GM23338 (cell line): ENCODE measurements around the gene TIMM21. TPM values are rescaled to one million over a fixed set of nuclear protein-coding genes. Genes with fewer than 3 reads are reported as not detected.

Experiments
- ATAC-seq: fragments of 200-7000 bp; cut with Tn5 transposase; 3 replicates; pipeline ENCODE4 v1.9.1; 2020
- DNase-seq: peaks from one replicate; pipeline ENCODE4 v3.0.0-alpha.2; 2015; ENCODE audit warnings: low spot score
- H2AFZ ChIP-seq: fragments of 200-600 bp; sonication (generic); 2 replicates; pipeline ENCODE4 v1.8.0; 2016; ENCODE audit warnings: antibody characterized with exemption, mild to moderate bottlenecking, moderate library complexity
- H3F3A ChIP-seq: fragments of 200-600 bp; sonication (generic); replicated peaks from 2 replicates; pipeline ENCODE4 v1.8.0; 2017; ENCODE audit warnings: antibody characterized with exemption, mixed run types, low read depth
- H3K27ac ChIP-seq: fragments of 200-600 bp; sonication (generic); 2 replicates; pipeline ENCODE4 v1.6.1; 2016; ENCODE audit warnings: low read depth
- H3K27me3 ChIP-seq: fragments of 200-600 bp; sonication (generic); 2 replicates; pipeline ENCODE4 v1.8.0; 2016; ENCODE audit warnings: mild to moderate bottlenecking, mixed run types, moderate library complexity; ENCODE audit not compliant: insufficient read depth
- H3K36me3 ChIP-seq: fragments of 200-600 bp; sonication (generic); 2 replicates; pipeline ENCODE4 v1.8.0; 2016; ENCODE audit warnings: mild to moderate bottlenecking; ENCODE audit not compliant: insufficient read depth
- H3K4me1 ChIP-seq: fragments of 200-600 bp; sonication (generic); 2 replicates; pipeline ENCODE4 v1.8.0; 2016; ENCODE audit warnings: mild to moderate bottlenecking, moderate library complexity; ENCODE audit not compliant: insufficient read depth
- H3K4me2 ChIP-seq: fragments of 200-600 bp; sonication (generic); 2 replicates; pipeline ENCODE4 v1.7.1; 2017; ENCODE audit warnings: mixed run types
- H3K4me3 ChIP-seq: fragments of 200-600 bp; sonication (generic); 2 replicates; pipeline ENCODE4 v1.6.1; 2016; ENCODE audit warnings: mixed run types
- H3K79me2 ChIP-seq: fragments of 200-600 bp; sonication (generic); replicated peaks from 2 replicates; pipeline ENCODE4 v1.8.0; 2017; ENCODE audit warnings: mild to moderate bottlenecking; ENCODE audit not compliant: insufficient read depth
- H3K9me2 ChIP-seq: fragments of 200-600 bp; sonication (generic); 2 replicates; pipeline ENCODE4 v1.8.0; 2017; ENCODE audit not compliant: insufficient read depth
- H4K20me1 ChIP-seq: fragments of 200-600 bp; sonication (generic); replicated peaks from 2 replicates; pipeline ENCODE4 v1.8.0; 2017; ENCODE audit warnings: mild to moderate bottlenecking; ENCODE audit not compliant: insufficient read depth
- H3K27ac Mint-ChIP-seq: 2 replicates; pipeline ENCODE4 v1.8.0; 2020; ENCODE audit warnings: inconsistent platforms, mild to moderate bottlenecking, moderate library complexity, mixed read lengths
- H3K27me3 Mint-ChIP-seq: 3 replicates; pipeline ENCODE4 v1.8.0; 2022; ENCODE audit warnings: low read depth, mild to moderate bottlenecking, moderate library complexity, mixed read lengths, inconsistent platforms; ENCODE audit not compliant: insufficient read depth, poor library complexity
- H3K36me3 Mint-ChIP-seq: 3 replicates; pipeline ENCODE4 v1.8.0; 2021; ENCODE audit warnings: low read depth, mild to moderate bottlenecking, inconsistent platforms, moderate library complexity, mixed read lengths
- H3K4me1 Mint-ChIP-seq: 3 replicates; pipeline ENCODE4 v1.8.0; 2020; ENCODE audit warnings: mild to moderate bottlenecking, inconsistent platforms, mixed read lengths
- H3K4me3 Mint-ChIP-seq: 3 replicates; pipeline ENCODE4 v1.8.0; 2021; ENCODE audit warnings: moderate library complexity, mild to moderate bottlenecking, inconsistent platforms, mixed read lengths
- H3K9me3 Mint-ChIP-seq: 3 replicates; pipeline ENCODE4 v1.8.0; 2020; ENCODE audit warnings: moderate library complexity, mild to moderate bottlenecking, inconsistent platforms, mixed read lengths
- CREB1 ChIP-seq: fragments of 250-450 bp; sonication (Bioruptor Pico); IDR thresholded peaks from 2 replicates; pipeline ENCODE4 v1.5.0; 2020; ENCODE audit warnings: low read depth, mild to moderate bottlenecking, moderate library complexity
- EZH2 ChIP-seq: fragments of 200-600 bp; sonication (generic); IDR thresholded peaks from one replicate; pipeline ENCODE4 v1.8.0; 2017; ENCODE audit warnings: antibody characterized with exemption, mild to moderate bottlenecking, low read depth; ENCODE audit not compliant: unreplicated experiment
- EZH2phosphoT487 ChIP-seq: fragments of 200-600 bp; sonication (generic); IDR thresholded peaks from one replicate; pipeline ENCODE4 v1.8.1; 2018; ENCODE audit warnings: antibody characterized with exemption; ENCODE audit not compliant: unreplicated experiment
- POLR2AphosphoS5 ChIP-seq: IDR thresholded peaks from 2 replicates; pipeline ENCODE4 v1.6.1; 2016; ENCODE audit warnings: antibody characterized with exemption, low read depth
- REST ChIP-seq: IDR thresholded peaks from one replicate; pipeline ENCODE4 v1.6.1; 2018; ENCODE audit warnings: antibody characterized with exemption; ENCODE audit not compliant: unreplicated experiment
- STAT1 ChIP-seq: IDR thresholded peaks from one replicate; pipeline ENCODE4 v1.6.1; 2016; ENCODE audit warnings: antibody characterized with exemption; ENCODE audit not compliant: unreplicated experiment
- ZNF331 ChIP-seq: fragments of 250-450 bp; sonication (Bioruptor Pico); IDR thresholded peaks from 2 replicates; pipeline ENCODE4 v1.5.0; 2020; ENCODE audit warnings: low read depth, mild to moderate bottlenecking, moderate library complexity
- ZNF462 ChIP-seq: fragments of 250-450 bp; sonication (Bioruptor Pico); IDR thresholded peaks from 2 replicates; pipeline ENCODE4 v1.5.0; 2020; ENCODE audit warnings: mild to moderate bottlenecking, moderate library complexity
- polyA plus RNA-seq: library from polyadenylated mRNA; unstranded; fragments of >200 nt; fragmentation: Nextera tagmentation; extraction: Ambion mirVana; gene quantifications from 2 replicates; pipeline ENCODE4 v1.2.1, GENCODE V29; 2016
- total RNA-seq: library from RNA; depleted of rRNA; stranded (reverse); fragments of >200 nt; shearing (Covaris generic); gene quantifications from 2 replicates; pipeline ENCODE4 v1.2.3, GENCODE V29; 2014
- TF ChIP-seq, protein P1 (sequence below), 2 experiments: fragments of 200-600 bp in 1 of 2; sonication (generic) in 1 of 2; conservative IDR thresholded peaks; 2 replicates each; pipeline versions ENCODE4 v1.5.1 to v1.6.1; 2016 to 2017; ENCODE audit warnings: antibody characterized with exemption in 2 of 2, low read depth in 2 of 2, mild to moderate bottlenecking in 2 of 2, moderate library complexity in 1 of 2

Gene TIMM21
- total and polyA plus RNA-seq, 2 experiments from 2014 or later: 49.2 to 97.6 TPM

DNA sequence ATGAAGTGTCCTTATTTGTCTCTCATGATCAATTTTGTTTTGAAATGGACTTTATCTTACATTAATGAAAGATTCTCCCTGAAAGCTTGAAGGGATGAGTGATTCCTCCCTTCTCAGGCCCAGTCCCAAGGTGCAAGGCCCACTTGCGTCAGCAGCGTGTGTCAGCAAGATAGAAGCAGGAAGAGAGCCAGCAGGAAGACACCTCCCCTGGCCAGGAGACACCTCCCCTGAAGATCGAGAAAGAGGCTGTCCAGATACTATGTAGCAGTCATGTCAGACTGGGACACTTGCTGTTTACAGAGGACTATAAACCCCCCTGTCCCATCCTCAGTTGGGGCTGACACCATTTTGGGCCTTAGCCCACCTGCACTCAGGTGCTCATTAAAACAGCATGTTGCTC, 38.3 kb downstream of the TIMM21 start (continued):
- TF ChIP-seq ZNF462 (no peak), STAT1 (no peak)

DNA sequence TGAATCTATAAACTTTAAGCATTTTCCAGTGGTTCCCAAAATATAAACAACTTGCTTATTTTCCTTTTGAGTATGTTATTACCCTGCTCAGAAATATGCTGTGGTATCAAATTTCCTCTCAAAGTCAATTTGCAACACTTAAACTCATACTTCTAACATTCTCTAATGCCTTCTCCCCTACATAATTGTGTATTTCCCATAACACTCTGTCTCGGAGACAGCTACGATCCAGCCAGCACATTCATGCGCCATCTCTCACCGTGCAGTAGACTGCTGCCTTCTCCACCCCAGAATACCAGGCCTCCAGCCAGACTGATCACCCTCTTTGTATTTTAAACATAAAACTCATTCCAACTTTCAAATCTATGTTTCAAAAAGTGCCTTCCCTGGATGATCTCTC, 41.8 kb downstream of the TIMM21 start:
- Histone ChIP-seq H3K36me3 (no peaks in the 10 kb centered on the region), H3K4me2 (no peak overlapping the region), H3K4me3 (no peak overlapping the region), H3K27ac (no peak overlapping the region), H3K27me3 (no peaks in the 10 kb centered on the region), H3K4me1 (0 out of 2 replicates have a peak, but pooled peaks cover 9% of the 10 kb centered on the region), H4K20me1 (no peaks in the 10 kb centered on the region), H3F3A (no peaks in the 10 kb centered on the region), H3K9me2 (no peaks in the 10 kb centered on the region), H2AFZ (no peak overlapping the region), H3K79me2 (no peaks in the 10 kb centered on the region)
- Mint-ChIP-seq H3K36me3 (no peaks in the 10 kb centered on the region; the same call in 2 of the 3 replicates), H3K4me1 (peaks cover 8% of the 10 kb centered on the region; the same call in 2 of the 3 replicates), H3K9me3 (no peaks in the 10 kb centered on the region), H3K27me3 (peaks cover 7% of the 10 kb centered on the region), H3K4me3 (no peak overlapping the region), H3K27ac (no peak overlapping the region)
- no peak for ATAC-seq
- DNase-seq: no peak
- TF ChIP-seq ZNF331 (no peak), EZH2 (no peak), REST (no peak), EZH2phosphoT487 (no peak), POLR2AphosphoS5 (no peak), CREB1 (CRISPR knock-in tag) (no peak)
- TF ChIP-seq, protein P1, sequence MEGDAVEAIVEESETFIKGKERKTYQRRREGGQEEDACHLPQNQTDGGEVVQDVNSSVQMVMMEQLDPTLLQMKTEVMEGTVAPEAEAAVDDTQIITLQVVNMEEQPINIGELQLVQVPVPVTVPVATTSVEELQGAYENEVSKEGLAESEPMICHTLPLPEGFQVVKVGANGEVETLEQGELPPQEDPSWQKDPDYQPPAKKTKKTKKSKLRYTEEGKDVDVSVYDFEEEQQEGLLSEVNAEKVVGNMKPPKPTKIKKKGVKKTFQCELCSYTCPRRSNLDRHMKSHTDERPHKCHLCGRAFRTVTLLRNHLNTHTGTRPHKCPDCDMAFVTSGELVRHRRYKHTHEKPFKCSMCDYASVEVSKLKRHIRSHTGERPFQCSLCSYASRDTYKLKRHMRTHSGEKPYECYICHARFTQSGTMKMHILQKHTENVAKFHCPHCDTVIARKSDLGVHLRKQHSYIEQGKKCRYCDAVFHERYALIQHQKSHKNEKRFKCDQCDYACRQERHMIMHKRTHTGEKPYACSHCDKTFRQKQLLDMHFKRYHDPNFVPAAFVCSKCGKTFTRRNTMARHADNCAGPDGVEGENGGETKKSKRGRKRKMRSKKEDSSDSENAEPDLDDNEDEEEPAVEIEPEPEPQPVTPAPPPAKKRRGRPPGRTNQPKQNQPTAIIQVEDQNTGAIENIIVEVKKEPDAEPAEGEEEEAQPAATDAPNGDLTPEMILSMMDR (conservative IDR thresholded peaks at IDR 0.05; ENCODE audit: low read depth in 2 of 2): no peak
